Esophagus squamous epithelium (tissue), 4 donors: ENCODE data around the gene SPTSSA.

ENCODE experiments used
- POLR2A ChIP-seq, 4 donors: fragments of 450-650 bp; IDR thresholded peaks; one replicate each; pipeline ENCODE4 v1.6.1; 2017; ENCODE audit warnings: antibody characterized with exemption in 4 of 4, mild to moderate bottlenecking in 4 of 4, moderate library complexity in 3 of 4
- TF ChIP-seq, protein P1 (sequence below), 6 experiments: fragments of 450-650 bp in 4 of 6; fragments of 200-600 bp in 2 of 6; sonication (generic) in 2 of 6; IDR thresholded peaks; one replicate each; pipeline ENCODE4 v1.5.1; 2016 to 2019; ENCODE audit warnings: antibody characterized with exemption in 6 of 6, mild to moderate bottlenecking in 4 of 6, moderate library complexity in 4 of 6

DNA sequence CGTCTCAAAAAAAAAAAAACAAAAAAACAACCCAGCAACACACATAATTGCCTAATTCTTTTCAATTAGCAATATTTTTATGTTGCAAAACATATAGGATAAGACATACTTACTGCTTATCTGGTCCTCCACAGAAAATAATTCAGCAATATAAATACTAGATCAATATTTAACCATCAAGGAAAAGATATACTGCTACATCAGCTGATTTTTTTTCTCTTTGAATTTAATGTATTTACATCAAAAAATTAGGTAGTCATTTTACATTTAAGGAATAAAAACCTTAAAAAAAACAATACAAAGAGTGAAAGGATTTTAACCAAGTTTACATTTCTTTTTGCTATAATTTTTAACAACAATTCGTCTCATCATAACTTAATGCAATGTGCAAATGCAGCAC lies 28.1 kb downstream of the SPTSSA start:
- TF ChIP-seq POLR2A (IDR thresholded peaks at IDR 0.05), result no peak
- TF ChIP-seq, protein P1, sequence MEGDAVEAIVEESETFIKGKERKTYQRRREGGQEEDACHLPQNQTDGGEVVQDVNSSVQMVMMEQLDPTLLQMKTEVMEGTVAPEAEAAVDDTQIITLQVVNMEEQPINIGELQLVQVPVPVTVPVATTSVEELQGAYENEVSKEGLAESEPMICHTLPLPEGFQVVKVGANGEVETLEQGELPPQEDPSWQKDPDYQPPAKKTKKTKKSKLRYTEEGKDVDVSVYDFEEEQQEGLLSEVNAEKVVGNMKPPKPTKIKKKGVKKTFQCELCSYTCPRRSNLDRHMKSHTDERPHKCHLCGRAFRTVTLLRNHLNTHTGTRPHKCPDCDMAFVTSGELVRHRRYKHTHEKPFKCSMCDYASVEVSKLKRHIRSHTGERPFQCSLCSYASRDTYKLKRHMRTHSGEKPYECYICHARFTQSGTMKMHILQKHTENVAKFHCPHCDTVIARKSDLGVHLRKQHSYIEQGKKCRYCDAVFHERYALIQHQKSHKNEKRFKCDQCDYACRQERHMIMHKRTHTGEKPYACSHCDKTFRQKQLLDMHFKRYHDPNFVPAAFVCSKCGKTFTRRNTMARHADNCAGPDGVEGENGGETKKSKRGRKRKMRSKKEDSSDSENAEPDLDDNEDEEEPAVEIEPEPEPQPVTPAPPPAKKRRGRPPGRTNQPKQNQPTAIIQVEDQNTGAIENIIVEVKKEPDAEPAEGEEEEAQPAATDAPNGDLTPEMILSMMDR (IDR thresholded peaks at IDR 0.05), result no peak
